Type B pancreatic cell (in vitro differentiated cells): ENCODE measurements around the gene MRPL28. TPM values are rescaled to one million over a fixed set of nuclear protein-coding genes. Genes with fewer than 3 reads are reported as not detected.

Experiments used
- DNase-seq: peaks from one replicate; pipeline ENCODE4 v3.0.0; 2021; ENCODE audit warnings: mixed read lengths; ENCODE audit not compliant: unreplicated experiment; ENCODE audit errors: extremely low spot score
- H3K27ac Mint-ChIP-seq: 2 replicates; pipeline ENCODE4 v1.8.0; 2021; ENCODE audit warnings: mild to moderate bottlenecking, mixed read lengths
- H3K27me3 Mint-ChIP-seq: 2 replicates; pipeline ENCODE4 v1.8.0; 2021; ENCODE audit warnings: mixed read lengths
- H3K36me3 Mint-ChIP-seq: 2 replicates; pipeline ENCODE4 v1.8.0; 2021; ENCODE audit warnings: mixed read lengths
- H3K4me1 Mint-ChIP-seq: one replicate; pipeline ENCODE4 v1.8.0; 2021; ENCODE audit warnings: mixed read lengths; ENCODE audit not compliant: unreplicated experiment
- H3K4me3 Mint-ChIP-seq: 2 replicates; pipeline ENCODE4 v1.8.0; 2021; ENCODE audit warnings: mild to moderate bottlenecking, mixed read lengths
- H3K9me3 Mint-ChIP-seq: 2 replicates; pipeline ENCODE4 v1.8.0; 2021; ENCODE audit warnings: mixed read lengths
- CTCF ChIP-seq: fragments of 200-600 bp; sonication (generic); conservative IDR thresholded peaks from 2 replicates; pipeline ENCODE4 v1.5.0; 2021; ENCODE audit warnings: antibody characterized with exemption, mild to moderate bottlenecking
- total RNA-seq: library from RNA; stranded (reverse); gene quantifications from 2 replicates; pipeline ENCODE4 v1.2.1, GENCODE V29; 2021; ENCODE audit warnings: low replicate concordance

MRPL28 gene
- total RNA-seq, 1 donor from 2014 or later = 75.3 TPM

GRCh38 chr16:373020-373598, 2.8 kb upstream of the MRPL28 start:
- Mint-ChIP-seq H3K27ac (no peak overlapping the region), H3K4me1 (peaks cover 7% of the 10 kb centered on the region), H3K27me3 (no peaks in the 10 kb centered on the region), H3K4me3 (no peak overlapping the region), H3K36me3 (no peaks in the 10 kb centered on the region), H3K9me3 (no peaks in the 10 kb centered on the region)
- DNase-seq = no peak
- TF ChIP-seq CTCF = no peak

GRCh38 chr16:372302-372983, 2.1 kb upstream of the MRPL28 start:
- H3K27ac Mint-ChIP-seq = no peak overlapping the region
- H3K36me3 Mint-ChIP-seq = no peaks in the 10 kb centered on the region
- no peak for DNase-seq
- H3K4me3 Mint-ChIP-seq = no peak overlapping the region
- H3K9me3 Mint-ChIP-seq = no peaks in the 10 kb centered on the region
- no peak for TF ChIP-seq CTCF
- H3K4me1 Mint-ChIP-seq = peaks cover 7% of the 10 kb centered on the region
- H3K27me3 Mint-ChIP-seq = no peaks in the 10 kb centered on the region

GRCh38 chr16:371515-372301, 1.4 kb upstream of the MRPL28 start:
- H3K27ac Mint-ChIP-seq = peak overlapping the region; percentile 53
- no peak for DNase-seq
- peaks cover 3% of the 10 kb centered on the region for H3K36me3 Mint-ChIP-seq
- no peaks in the 10 kb centered on the region for H3K27me3 Mint-ChIP-seq
- no peaks in the 10 kb centered on the region for H3K9me3 Mint-ChIP-seq
- H3K4me1 Mint-ChIP-seq = peaks cover 7% of the 10 kb centered on the region
- no peak for TF ChIP-seq CTCF
- no peak overlapping the region for H3K4me3 Mint-ChIP-seq

- peaks cover 3% of the 10 kb centered on the region for H3K36me3 Mint-ChIP-seq
- H3K27me3 Mint-ChIP-seq = no peaks in the 10 kb centered on the region
- H3K27ac Mint-ChIP-seq = peak overlapping the region; percentile 86
- H3K4me1 Mint-ChIP-seq = peaks cover 7% of the 10 kb centered on the region
- no peak for TF ChIP-seq CTCF
- no peak for DNase-seq
- H3K4me3 Mint-ChIP-seq = peak overlapping the region; percentile 89
- H3K9me3 Mint-ChIP-seq = no peaks in the 10 kb centered on the region
Observed at GRCh38 chr16:370979-371514, 709 bp upstream of the MRPL28 start.

GRCh38 chr16:369866-370436, 387 bp downstream of the MRPL28 start:
- H3K36me3 Mint-ChIP-seq = peaks cover 3% of the 10 kb centered on the region
- peak overlapping the region; percentile 89 for H3K4me3 Mint-ChIP-seq
- peaks cover 7% of the 10 kb centered on the region for H3K4me1 Mint-ChIP-seq
- H3K9me3 Mint-ChIP-seq = no peaks in the 10 kb centered on the region
- TF ChIP-seq CTCF = no peak
- H3K27ac Mint-ChIP-seq = peak overlapping the region; percentile 86
- no peaks in the 10 kb centered on the region for H3K27me3 Mint-ChIP-seq
- DNase-seq = no peak
